Stimulated activated naive CD8-positive, alpha-beta T cell treated with anti-CD3 and anti-CD28 coated beads, Interleukin-15, amount 100 ng/mL, for 72 hours (primary cell): ENCODE measurements around the gene PBOV1.

ENCODE experiments used
- ATAC-seq: fragments of 150-1000 bp; cut with Tn5 transposase; 2 replicates; pipeline ENCODE4 v1.10.0; 2021; ENCODE audit warnings: mild to moderate bottlenecking, moderate library complexity
- DNase-seq, 2 donors: peaks; one replicate each; pipeline ENCODE4 v3.0.0; 2021 to 2022
- H3K27ac Mint-ChIP-seq, 2 donors: one replicate each; pipeline ENCODE4 v1.8.0; 2022; ENCODE audit warnings: mild to moderate bottlenecking in 2 of 2, mixed read lengths in 2 of 2, moderate library complexity in 2 of 2
- H3K27me3 Mint-ChIP-seq: one replicate; pipeline ENCODE4 v1.8.0; 2022; ENCODE audit warnings: mixed read lengths
- H3K4me1 Mint-ChIP-seq: one replicate; pipeline ENCODE4 v1.8.0; 2022; ENCODE audit warnings: mild to moderate bottlenecking, mixed read lengths
- H3K4me3 Mint-ChIP-seq, 2 donors: one replicate each; pipeline ENCODE4 v1.8.0; 2022; ENCODE audit warnings: mild to moderate bottlenecking in 2 of 2, mixed read lengths in 2 of 2, moderate library complexity in 1 of 2
- H3K9me3 Mint-ChIP-seq, 2 donors: one replicate each; pipeline ENCODE4 v1.8.0; 2022; ENCODE audit warnings: mixed read lengths in 2 of 2

PBOV1 gene

DNA sequence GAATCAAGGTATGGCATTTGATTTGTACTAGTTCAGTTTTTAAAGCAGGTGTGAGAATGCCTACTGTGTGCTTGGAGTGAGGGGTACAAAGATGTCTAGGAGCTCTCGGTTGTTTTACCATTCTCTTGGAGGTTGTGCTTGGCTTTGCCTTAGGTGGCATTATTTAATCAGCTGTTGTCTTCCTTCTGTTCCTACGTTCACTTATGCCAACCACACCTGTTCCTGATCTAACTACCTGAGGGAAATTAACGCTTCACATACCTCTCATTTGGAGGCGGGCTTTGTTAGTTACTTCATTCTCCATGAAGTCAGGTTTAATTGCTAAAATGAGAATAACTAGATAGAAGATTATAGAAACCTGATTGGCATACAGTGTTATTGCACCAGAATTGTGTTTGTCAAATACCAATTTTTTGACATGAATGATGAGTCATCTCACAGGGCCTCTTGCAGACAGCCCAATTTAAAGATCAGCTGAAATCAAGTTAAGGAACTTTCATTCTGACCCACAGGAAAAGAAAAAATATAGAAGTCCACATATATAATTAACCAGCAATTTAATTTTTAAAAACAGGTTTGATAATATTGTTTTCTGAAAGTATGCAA is 24.8 kb upstream of the PBOV1 start:
- ATAC-seq (no peak), DNase-seq (no peak)
- Mint-ChIP-seq H3K9me3 (no peaks in the 10 kb centered on the region), H3K27me3 (peaks cover 13% of the 10 kb centered on the region), H3K4me1 (no peaks in the 10 kb centered on the region), H3K4me3 (no peak overlapping the region), H3K27ac (no peak overlapping the region)

DNA sequence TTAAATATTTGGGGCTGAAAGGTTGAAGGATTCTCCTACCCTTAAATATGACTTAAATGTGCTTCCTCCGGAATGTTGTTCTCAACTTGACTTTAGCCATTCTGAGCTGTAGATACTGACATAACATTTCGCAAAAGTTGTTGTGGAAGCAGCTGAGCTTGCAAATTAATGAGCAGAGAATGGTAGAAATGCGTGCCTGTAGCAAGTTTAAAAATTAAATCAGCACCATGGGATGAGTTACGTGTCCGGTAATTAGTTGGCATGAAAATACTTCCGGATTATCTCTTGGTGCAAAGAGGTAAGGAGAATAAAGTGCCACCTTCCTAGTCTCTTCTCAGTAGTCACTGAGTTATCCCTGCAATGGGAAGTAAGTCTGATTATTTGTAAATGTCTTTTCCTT is 23.6 kb upstream of the PBOV1 start:
- H3K27ac Mint-ChIP-seq = no peak overlapping the region
- H3K4me1 Mint-ChIP-seq = no peaks in the 10 kb centered on the region
- H3K27me3 Mint-ChIP-seq = peaks cover 13% of the 10 kb centered on the region
- H3K4me3 Mint-ChIP-seq = no peak overlapping the region
- H3K9me3 Mint-ChIP-seq = no peaks in the 10 kb centered on the region
- ATAC-seq (no peak), DNase-seq (no peak)

DNA sequence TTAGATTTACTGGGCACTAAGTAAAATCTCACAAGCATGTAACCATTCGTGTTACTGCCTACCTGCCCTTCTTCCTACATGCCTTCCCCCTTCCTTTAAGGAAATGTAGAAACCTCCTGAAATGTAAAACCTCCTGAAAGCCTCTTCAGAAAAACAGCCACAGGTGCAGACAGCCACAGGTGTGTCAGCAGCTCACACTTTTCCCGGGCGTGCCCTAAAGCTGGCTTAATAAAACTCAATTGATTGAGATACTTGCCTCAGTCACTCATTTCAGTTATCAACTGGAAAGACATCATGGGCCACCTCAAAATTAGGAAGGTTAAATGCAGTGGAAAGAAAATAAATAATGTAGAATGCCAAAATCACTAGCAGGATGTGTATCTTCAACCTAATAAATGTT is 23.1 kb upstream of the PBOV1 start:
- no peak for DNase-seq
- ATAC-seq = no peak
- Mint-ChIP-seq H3K27ac (no peak overlapping the region), H3K4me1 (no peaks in the 10 kb centered on the region), H3K27me3 (peaks cover 13% of the 10 kb centered on the region), H3K4me3 (no peak overlapping the region), H3K9me3 (no peaks in the 10 kb centered on the region)

DNA sequence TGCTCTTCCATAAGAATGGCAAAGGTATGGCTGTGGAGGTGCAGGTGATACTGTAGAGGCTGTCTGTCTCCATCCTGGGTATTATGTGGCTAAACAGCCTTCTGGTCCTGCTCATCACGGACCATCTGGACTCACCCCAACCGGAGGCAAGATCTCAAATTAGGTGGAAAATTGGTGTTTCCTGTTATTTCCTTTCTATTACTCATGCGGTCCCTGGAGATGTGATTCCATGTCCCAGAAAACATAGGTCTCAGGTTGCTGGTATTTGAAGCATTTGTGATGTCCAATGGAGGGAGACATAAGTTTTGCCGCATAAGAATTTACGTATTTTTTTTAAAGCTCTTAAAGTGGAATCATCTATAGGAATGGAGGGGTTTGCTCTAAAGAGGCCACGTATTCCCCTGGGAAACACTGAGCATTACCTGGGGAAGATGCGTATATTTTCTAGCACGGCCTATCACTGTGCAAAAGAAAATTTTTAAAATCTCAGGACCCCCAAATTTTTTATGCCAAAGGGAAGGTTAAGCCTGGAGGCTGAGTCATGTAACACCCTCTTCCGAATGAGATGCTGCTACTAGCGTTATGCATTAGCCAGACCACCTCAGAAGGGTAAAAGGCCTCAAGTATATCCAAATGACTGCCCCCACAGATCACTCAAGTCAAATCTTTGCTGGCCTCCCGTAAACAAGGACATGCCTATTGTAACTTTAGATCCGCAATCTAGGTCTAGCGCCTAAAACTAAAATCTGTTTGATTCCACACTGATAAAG is 22.4 kb upstream of the PBOV1 start:
- Mint-ChIP-seq H3K4me1 (no peaks in the 10 kb centered on the region), H3K9me3 (no peaks in the 10 kb centered on the region), H3K27me3 (peaks cover 13% of the 10 kb centered on the region), H3K27ac (no peak overlapping the region), H3K4me3 (no peak overlapping the region)
- ATAC-seq (no peak), DNase-seq (no peak)

DNA sequence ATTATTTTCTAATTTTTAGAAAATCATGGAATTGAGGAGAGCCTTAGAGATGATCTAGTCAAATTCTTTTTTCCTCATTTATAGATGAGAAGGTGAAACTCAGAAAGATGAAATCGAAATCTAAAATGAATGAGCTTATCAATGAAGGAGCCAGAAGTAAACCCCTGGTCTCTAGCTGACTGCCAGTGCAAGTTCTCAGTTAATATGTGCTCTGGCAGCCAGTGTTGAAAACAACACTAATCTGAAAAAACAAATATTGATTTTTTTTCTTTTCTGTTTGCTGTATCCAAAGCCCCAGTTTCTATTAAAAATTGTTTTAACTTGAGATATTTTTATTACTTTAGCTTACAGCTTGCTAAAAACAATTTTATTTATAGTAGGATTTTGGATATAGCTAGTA is 21.5 kb upstream of the PBOV1 start:
- H3K9me3 Mint-ChIP-seq = no peaks in the 10 kb centered on the region
- peaks cover 19% of the 10 kb centered on the region for H3K27me3 Mint-ChIP-seq
- DNase-seq (no peak), ATAC-seq (no peak)
- no peak overlapping the region for H3K27ac Mint-ChIP-seq
- no peak overlapping the region for H3K4me3 Mint-ChIP-seq
- no peaks in the 10 kb centered on the region for H3K4me1 Mint-ChIP-seq

DNA sequence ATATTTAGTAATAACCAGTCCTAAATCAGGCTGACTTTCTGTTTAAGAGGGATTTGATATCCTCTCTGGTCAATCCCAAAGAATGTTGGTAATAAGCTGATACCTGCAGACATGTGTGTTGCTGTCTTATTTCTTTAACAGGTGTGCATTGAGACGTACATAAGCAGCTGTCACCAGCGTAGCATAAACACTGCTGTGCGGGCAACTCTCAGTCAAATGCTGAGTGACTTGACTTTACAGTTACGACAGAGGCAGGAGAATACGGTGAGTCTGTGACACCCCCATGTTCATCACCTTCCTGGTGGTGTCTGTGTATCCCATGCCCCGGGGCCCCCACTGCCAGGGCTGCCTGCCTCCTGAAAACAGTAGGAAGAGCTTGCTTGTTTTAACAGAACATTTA is 20.1 kb upstream of the PBOV1 start:
- Mint-ChIP-seq H3K9me3 (no peaks in the 10 kb centered on the region), H3K27ac (no peak overlapping the region), H3K4me3 (no peak overlapping the region), H3K4me1 (no peaks in the 10 kb centered on the region), H3K27me3 (peaks cover 19% of the 10 kb centered on the region)
- DNase-seq = no peak
- ATAC-seq = no peak

DNA sequence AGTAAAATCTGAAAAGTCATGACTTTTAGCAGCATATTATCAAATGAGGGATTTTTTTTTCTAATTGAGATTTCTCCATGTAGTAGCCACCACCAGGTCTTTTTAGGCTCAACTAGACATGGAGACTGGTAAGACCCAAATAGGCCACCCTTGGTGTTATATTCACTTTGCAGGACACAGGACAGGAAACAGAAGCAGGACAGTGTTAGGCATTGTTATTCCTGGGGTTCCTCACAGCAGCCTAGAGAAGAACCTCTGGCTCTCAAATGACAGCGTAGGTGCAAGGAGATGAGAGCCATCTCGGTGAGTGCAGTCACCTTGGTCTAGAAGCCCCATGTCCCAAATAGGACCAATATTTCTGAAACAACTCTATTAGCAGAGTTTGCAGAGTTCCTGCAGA is 19.2 kb upstream of the PBOV1 start:
- ATAC-seq (no peak), DNase-seq (no peak)
- Mint-ChIP-seq H3K9me3 (no peaks in the 10 kb centered on the region), H3K4me1 (no peaks in the 10 kb centered on the region), H3K4me3 (no peak overlapping the region), H3K27me3 (peaks cover 21% of the 10 kb centered on the region), H3K27ac (no peak overlapping the region)

DNA sequence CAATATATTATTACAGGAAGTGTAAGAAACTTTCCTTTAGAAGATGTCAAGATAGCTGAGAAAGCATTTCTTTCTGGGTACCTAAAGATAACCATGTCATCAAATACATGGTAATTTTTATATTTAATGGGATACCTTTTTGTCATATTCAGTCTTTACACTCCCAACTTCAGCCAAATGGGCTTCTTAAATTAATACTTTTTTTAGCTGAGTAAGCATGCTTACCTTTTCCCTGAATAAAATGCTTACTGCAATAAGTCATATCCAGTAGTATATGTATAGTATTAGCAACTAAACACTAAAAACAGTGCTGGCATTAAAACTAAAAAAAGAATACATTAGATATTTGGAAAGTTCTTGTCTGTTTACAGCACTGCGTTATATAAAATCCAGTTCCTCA is 17.4 kb upstream of the PBOV1 start:
- no peaks in the 10 kb centered on the region for H3K9me3 Mint-ChIP-seq
- peaks cover 19% of the 10 kb centered on the region for H3K27me3 Mint-ChIP-seq
- no peak for DNase-seq
- no peak overlapping the region for H3K4me3 Mint-ChIP-seq
- H3K27ac Mint-ChIP-seq = no peak overlapping the region
- ATAC-seq = no peak
- H3K4me1 Mint-ChIP-seq = no peaks in the 10 kb centered on the region

DNA sequence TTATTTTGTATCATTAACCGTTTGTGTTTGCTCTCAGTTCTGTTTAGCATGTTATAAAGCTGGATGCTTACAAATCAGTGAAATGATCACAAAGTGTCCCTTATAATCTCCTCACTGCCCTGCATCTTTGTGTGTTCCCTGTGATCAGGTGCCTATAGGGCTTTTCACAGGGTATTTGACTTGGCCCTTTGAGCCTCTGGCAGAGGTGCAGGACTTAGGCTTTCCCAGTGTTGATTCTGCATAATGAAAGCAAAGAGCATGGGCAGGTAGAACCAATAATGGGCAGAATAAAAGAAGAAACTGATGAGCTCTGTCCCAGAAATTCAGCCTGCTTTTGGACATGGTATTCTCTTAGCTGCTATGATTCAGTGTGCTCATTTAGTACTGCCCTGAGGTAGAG is 16.9 kb upstream of the PBOV1 start:
- DNase-seq (no peak), ATAC-seq (no peak)
- no peaks in the 10 kb centered on the region for H3K4me1 Mint-ChIP-seq
- no peak overlapping the region for H3K4me3 Mint-ChIP-seq
- H3K27me3 Mint-ChIP-seq = peaks cover 23% of the 10 kb centered on the region
- no peaks in the 10 kb centered on the region for H3K9me3 Mint-ChIP-seq
- H3K27ac Mint-ChIP-seq = no peak overlapping the region

DNA sequence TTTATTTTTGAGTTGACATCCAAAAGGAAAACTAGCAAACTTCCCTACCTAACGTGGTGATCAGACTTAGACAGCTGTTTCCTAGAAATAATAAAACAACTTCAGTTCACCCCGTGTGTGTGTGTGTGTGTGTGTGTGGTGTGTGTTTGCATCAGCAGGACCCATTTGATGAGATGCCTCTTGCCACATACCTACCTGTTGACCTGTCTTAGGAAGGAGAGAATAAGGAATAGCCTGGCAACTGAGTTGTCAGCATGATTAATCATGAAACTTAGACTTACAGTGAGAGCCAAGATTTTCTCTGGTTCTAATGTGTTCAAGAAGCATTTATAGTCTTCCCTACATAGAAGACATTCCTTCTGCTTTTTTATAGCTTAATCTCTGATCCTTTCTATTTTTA is 16.1 kb upstream of the PBOV1 start:
- Mint-ChIP-seq H3K4me3 (no peak overlapping the region), H3K27me3 (peaks cover 23% of the 10 kb centered on the region)
- no peak for DNase-seq

DNA sequence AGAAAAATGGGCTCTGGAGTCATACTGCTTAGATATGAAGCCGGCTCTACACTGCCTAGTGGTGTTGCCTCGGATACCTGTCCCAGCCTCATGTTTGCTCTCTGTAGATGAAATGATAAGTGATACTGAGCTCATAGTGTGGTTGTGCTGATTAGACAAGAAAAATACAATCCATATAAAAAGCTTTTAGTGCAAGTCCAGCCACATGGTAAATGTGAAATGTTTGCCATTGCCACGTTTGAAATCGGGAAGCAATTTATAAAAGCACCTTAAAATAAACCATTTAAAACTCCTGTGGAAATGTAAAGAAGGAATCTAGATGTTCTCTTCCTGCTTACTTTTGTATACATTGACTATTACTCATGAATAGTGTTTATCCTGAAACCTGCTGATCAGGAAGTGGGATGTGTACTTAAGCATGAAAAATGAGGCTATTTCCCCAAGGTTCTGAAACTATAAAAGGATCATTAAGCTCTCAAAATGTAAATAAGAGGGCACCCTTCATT is 13.1 kb upstream of the PBOV1 start:
- no peak overlapping the region for H3K4me3 Mint-ChIP-seq
- no peak overlapping the region for H3K27ac Mint-ChIP-seq
- DNase-seq (no peak), ATAC-seq (no peak)
- no peaks in the 10 kb centered on the region for H3K4me1 Mint-ChIP-seq
- H3K27me3 Mint-ChIP-seq = peaks cover 31% of the 10 kb centered on the region
- H3K9me3 Mint-ChIP-seq = no peaks in the 10 kb centered on the region

More for the DNA sequence above, 16.1 kb upstream of the PBOV1 start:
- Mint-ChIP-seq H3K4me1 (no peaks in the 10 kb centered on the region), H3K9me3 (no peaks in the 10 kb centered on the region), H3K27ac (no peak overlapping the region)
- ATAC-seq = no peak

DNA sequence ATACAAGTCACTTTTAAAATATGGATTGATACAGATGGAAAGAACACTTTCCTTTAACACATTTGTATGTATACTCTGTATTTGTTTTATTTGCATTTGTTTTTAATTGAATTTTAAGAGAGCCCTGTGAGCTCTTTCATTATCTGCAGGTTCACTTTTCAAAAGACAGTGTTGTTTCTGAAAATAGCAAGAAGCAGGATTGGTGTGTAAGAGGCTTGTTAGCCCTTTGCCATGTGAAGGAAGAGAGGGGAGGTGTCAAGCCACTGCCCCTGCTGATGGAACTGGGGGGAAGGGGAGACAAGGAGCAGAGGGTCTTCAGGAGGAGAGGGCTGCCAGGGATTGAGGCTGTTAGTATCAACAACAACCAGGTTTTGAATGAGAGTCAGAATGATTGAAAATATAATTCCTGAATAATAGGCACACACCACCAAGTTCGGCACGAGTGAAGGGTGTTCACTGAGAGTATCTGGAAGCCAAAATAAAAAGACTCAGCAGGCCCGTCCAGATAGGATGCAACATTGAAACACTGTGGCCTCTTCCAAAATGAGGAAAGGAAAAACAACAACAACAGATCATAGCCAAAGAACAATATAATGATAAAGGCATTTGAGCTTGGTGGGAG is 12.6 kb upstream of the PBOV1 start:
- no peak for ATAC-seq
- peaks cover 31% of the 10 kb centered on the region for H3K27me3 Mint-ChIP-seq
- no peak for DNase-seq
- no peaks in the 10 kb centered on the region for H3K4me1 Mint-ChIP-seq
- H3K4me3 Mint-ChIP-seq = no peak overlapping the region
- H3K9me3 Mint-ChIP-seq = no peaks in the 10 kb centered on the region
- no peak overlapping the region for H3K27ac Mint-ChIP-seq

DNA sequence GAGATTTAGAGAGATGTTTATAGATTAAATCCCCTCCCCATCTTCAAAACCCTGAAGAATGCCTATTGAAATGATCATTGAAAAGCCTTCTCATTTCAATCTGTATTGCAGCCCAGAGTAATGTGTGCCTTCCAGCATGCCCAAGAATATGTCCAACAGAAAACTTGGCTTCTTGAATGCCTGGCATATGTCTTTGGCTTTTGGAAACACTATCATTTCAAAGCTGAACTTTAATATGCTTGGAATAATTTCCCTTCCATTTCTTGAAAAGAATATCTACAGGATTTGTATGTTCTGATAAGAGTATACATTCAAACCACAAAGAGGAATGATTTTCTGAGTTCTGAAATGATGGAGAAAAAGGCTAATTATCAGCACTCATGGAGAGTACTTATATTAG is 11.9 kb upstream of the PBOV1 start:
- H3K4me1 Mint-ChIP-seq = no peaks in the 10 kb centered on the region
- H3K9me3 Mint-ChIP-seq = no peaks in the 10 kb centered on the region
- peaks cover 28% of the 10 kb centered on the region for H3K27me3 Mint-ChIP-seq
- no peak for DNase-seq
- H3K27ac Mint-ChIP-seq = no peak overlapping the region
- ATAC-seq = no peak
- no peak overlapping the region for H3K4me3 Mint-ChIP-seq

DNA sequence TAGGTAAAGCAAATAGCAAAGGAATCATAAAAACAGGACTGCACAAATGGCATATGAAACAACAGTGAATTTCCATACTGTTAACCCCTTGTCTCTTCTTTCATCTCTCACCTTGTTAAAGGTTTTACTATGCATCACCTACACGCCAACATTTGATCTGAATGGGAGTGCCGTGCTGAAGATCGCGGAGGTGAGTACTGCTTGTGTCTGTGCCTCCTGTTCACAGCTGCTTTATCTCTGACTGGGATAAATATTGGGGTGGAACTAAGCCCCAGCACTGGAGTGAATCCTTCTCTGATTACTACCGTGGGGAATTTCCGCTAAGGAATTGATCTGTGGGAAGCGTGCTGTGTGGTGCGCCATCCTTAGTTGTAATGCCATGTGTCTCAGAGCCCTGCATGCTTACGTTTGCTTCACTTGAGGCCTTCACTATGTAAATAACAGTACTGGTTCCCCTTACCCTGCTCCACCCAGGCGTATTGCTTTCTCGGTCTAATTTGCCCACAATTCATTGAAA is 11.4 kb upstream of the PBOV1 start:
- Mint-ChIP-seq H3K4me3 (no peak overlapping the region), H3K4me1 (no peaks in the 10 kb centered on the region), H3K9me3 (no peaks in the 10 kb centered on the region), H3K27ac (no peak overlapping the region), H3K27me3 (peaks cover 23% of the 10 kb centered on the region)
- DNase-seq (no peak), ATAC-seq (no peak)

DNA sequence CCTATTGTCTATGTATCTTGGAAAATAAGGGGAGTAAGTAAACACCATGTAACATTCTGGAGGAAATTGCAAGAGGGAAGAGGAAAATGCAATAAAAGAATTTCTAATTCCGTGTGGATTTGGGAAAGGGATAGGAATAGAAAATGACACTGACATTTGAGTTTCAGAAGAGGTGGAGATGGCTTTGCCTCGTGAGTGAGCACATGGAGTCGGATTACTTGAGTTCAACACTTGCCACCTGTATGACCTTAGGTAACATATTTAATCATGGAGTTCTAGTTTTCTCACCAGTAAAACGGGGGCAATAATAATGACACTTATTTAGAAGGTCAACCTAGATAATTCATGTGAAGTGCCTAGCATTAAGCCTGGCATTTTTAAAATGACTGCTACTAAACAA is 10.8 kb upstream of the PBOV1 start:
- Mint-ChIP-seq H3K27ac (no peak overlapping the region), H3K4me1 (no peaks in the 10 kb centered on the region), H3K4me3 (no peak overlapping the region), H3K9me3 (no peaks in the 10 kb centered on the region), H3K27me3 (peaks cover 23% of the 10 kb centered on the region)
- no peak for DNase-seq
- ATAC-seq = no peak

DNA sequence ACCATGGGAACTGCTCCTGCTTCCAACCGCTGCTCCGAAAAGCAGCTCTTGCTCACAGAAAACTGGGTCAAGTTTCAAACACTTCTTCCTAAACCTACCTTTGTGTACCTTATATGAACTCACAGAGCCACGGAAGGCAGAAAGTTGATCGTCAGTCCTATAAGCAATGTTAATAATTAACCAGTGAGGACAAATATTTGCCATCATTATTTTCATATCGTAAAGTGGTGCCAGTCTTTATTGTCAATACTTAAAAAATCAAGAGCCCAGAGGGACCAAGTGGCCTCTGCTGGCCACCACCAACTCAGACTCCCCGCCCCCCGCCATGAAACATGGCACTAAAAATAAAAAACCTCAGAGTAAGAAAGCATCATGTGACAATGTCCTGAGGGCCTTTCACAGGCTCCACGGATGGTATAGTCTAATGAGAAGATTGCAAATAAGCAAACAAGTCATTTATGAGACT is 9.1 kb upstream of the PBOV1 start:
- H3K27ac Mint-ChIP-seq = no peak overlapping the region
- H3K9me3 Mint-ChIP-seq = no peaks in the 10 kb centered on the region
- no peaks in the 10 kb centered on the region for H3K4me1 Mint-ChIP-seq
- DNase-seq (no peak), ATAC-seq (no peak)
- no peak overlapping the region for H3K4me3 Mint-ChIP-seq
- peaks cover 16% of the 10 kb centered on the region for H3K27me3 Mint-ChIP-seq
